ENCODE data around the gene MAJIN.

Gene MAJIN

GRCh38 chr11:64932324-64932723 lies 39.6 kb downstream of the MAJIN start:
- DNase-seq (ENCODE audit: low read depth) = no peak

- DNase-seq (ENCODE audit: low read depth) = no peak
Measured at GRCh38 chr11:64931290-64931689, 40.6 kb downstream of the MAJIN start.

GRCh38 chr11:64930340-64930739 lies 41.6 kb downstream of the MAJIN start:
- DNase-seq (ENCODE audit: low read depth) = no peak

- DNase-seq (ENCODE audit: low read depth) = no peak
Measured at GRCh38 chr11:64929625-64930024, 42.3 kb downstream of the MAJIN start.

- DNase-seq (ENCODE audit: low read depth) = no peak
Measured at GRCh38 chr11:64928957-64929356, 43.0 kb downstream of the MAJIN start.

GRCh38 chr11:64926689-64927088 lies 45.2 kb downstream of the MAJIN start:
- DNase-seq (ENCODE audit: low read depth) = no peak

GRCh38 chr11:64925536-64926436 lies 46.1 kb downstream of the MAJIN start:
- no peak for DNase-seq (ENCODE audit: low read depth)

- DNase-seq (ENCODE audit: low read depth) = no peak
Measured at GRCh38 chr11:64924910-64925284, 47.0 kb downstream of the MAJIN start.

GRCh38 chr11:64923944-64924909 lies 47.7 kb downstream of the MAJIN start, which contains the start of gene PPP2R5B:
PPP2R5B (plus strand) TSS chr11:64924689; CDS start chr11:64925735, 1,046 bp downstream.
- peak; percentile 93 for DNase-seq (ENCODE audit: low read depth)

GRCh38 chr11:64923151-64923661 lies 48.7 kb downstream of the MAJIN start:
- DNase-seq (ENCODE audit: low read depth) = no peak

- DNase-seq (ENCODE audit: low read depth) = no peak
Measured at GRCh38 chr11:64921384-64921783, 50.5 kb downstream of the MAJIN start.

GRCh38 chr11:64920124-64920523 lies 51.8 kb downstream of the MAJIN start:
- DNase-seq (ENCODE audit: low read depth) = no peak

GRCh38 chr11:64919627-64920026 lies 52.3 kb downstream of the MAJIN start:
- no peak for DNase-seq (ENCODE audit: low read depth)

- DNase-seq (ENCODE audit: low read depth) = peak; percentile 72
Measured at GRCh38 chr11:64918017-64918416, 53.9 kb downstream of the MAJIN start.

GRCh38 chr11:64917663-64917995 lies 54.3 kb downstream of the MAJIN start:
- no peak for DNase-seq (ENCODE audit: low read depth)

GRCh38 chr11:64916775-64917662 lies 54.9 kb downstream of the MAJIN start, which contains the start of gene ATG2A:
ATG2A (minus strand) TSS chr11:64917209; CDS start chr11:64917135, 74 bp downstream.
- peak; percentile 99 for DNase-seq (ENCODE audit: low read depth)

GRCh38 chr11:64916040-64916774 lies 55.7 kb downstream of the MAJIN start:
- peak; percentile 56 for DNase-seq (ENCODE audit: low read depth)

- DNase-seq (ENCODE audit: low read depth) = no peak
Measured at GRCh38 chr11:64915376-64915887, 56.5 kb downstream of the MAJIN start.

- DNase-seq (ENCODE audit: low read depth) = no peak
Measured at GRCh38 chr11:64914123-64914522, 57.8 kb downstream of the MAJIN start.

- no peak for DNase-seq (ENCODE audit: low read depth)
Measured at GRCh38 chr11:64913171-64913727, 58.7 kb downstream of the MAJIN start.

Measured in fibroblast of gingiva (primary cell).